GM12878 (cell line): ENCODE data around the gene TP53I11. TPM values are rescaled to one million over a fixed set of nuclear protein-coding genes. Genes with fewer than 3 reads are reported as not detected.

Experiments
- ATAC-seq: fragments of 200-7000 bp; cut with Tn5 transposase; 3 replicates; pipeline ENCODE4 v1.9.1; 2020; ENCODE audit warnings: mild to moderate bottlenecking, moderate library complexity
- BruUV-seq: library from RNA; stranded (reverse); fragments of 400-500 nt; replicated peaks from 2 replicates; lab custom pipeline; 2021; lab: Mats Ljungman, UMichigan
- CTCF ChIA-PET: fragments of 300-600 bp; sonication (Branson Sonifier 250); formaldehyde crosslinking; extraction: SDS; loops from one replicate; lab custom pipeline; 2021; ENCODE audit warnings: inconsistent platforms; lab: Yijun Ruan, JAX
- POLR2A ChIA-PET: fragments of 350-600 bp; formaldehyde crosslinking; extraction: SDS; loops from one replicate; lab custom pipeline; 2021; ENCODE audit warnings: inconsistent platforms; lab: Charles Lee
- RAD21 ChIA-PET: fragments of 300-600 bp; sonication (Branson Sonifier 250); formaldehyde crosslinking; loops from one replicate; lab custom pipeline; 2023; ENCODE audit warnings: antibody characterized with exemption; ENCODE audit not compliant: unreplicated experiment; lab: Charles Lee
- SMC1A ChIA-PET: fragments of 300-600 bp; sonication (Branson Sonifier 250); formaldehyde crosslinking; loops from one replicate; lab custom pipeline; 2023; ENCODE audit not compliant: unreplicated experiment, uncharacterized antibody; lab: Charles Lee
- DNase-seq: peaks from one replicate; pipeline ENCODE4 v3.0.0-alpha.2; 2011; ENCODE audit warnings: low read depth, low spot score
- FAIRE-seq: peaks from 3 replicates; lab custom pipeline; 2011; peaks lifted over from hg19 to GRCh38; lab: Jason Lieb, UNC
- H2AFZ ChIP-seq: 2 replicates; pipeline ENCODE4 v1.6.0; 2011; ENCODE audit warnings: low read depth, low read length, control low read depth; ENCODE audit not compliant: control insufficient read depth
- H3K27ac ChIP-seq: 2 replicates; pipeline ENCODE4 v1.5.1; 2011; ENCODE audit warnings: control low read depth; ENCODE audit not compliant: control insufficient read depth, insufficient read depth
- H3K27me3 ChIP-seq, 2 experiments: replicated peaks in 1 of 2; 2 replicates each; pipeline versions ENCODE4 v1.6.0 to v1.6.1; 2011; ENCODE audit warnings: low read length in 1 of 2; ENCODE audit not compliant: control insufficient read depth in 2 of 2, insufficient read depth in 2 of 2
- H3K36me3 ChIP-seq, 2 experiments: 2 replicates each; pipeline ENCODE4 v1.5.1; 2011; ENCODE audit warnings: low read length in 1 of 2; ENCODE audit not compliant: control insufficient read depth in 2 of 2, insufficient read depth in 2 of 2
- H3K4me1 ChIP-seq: 2 replicates; pipeline ENCODE4 v1.6.1; 2011; ENCODE audit warnings: mild to moderate bottlenecking, low read length, moderate library complexity, mixed read lengths; ENCODE audit not compliant: control insufficient read depth, insufficient read depth
- H3K4me2 ChIP-seq: 2 replicates; pipeline ENCODE4 v1.6.0; 2011; ENCODE audit warnings: control low read depth; ENCODE audit not compliant: control insufficient read depth, insufficient read depth
- H3K4me3 ChIP-seq: fragments of 200-600 bp; sonication (generic); 2 replicates; pipeline ENCODE4 v1.5.1; 2016
- H3K79me2 ChIP-seq: 2 replicates; pipeline ENCODE4 v1.6.0; 2011; ENCODE audit warnings: low read length; ENCODE audit not compliant: control insufficient read depth, insufficient read depth
- H3K9ac ChIP-seq: 2 replicates; pipeline ENCODE4 v1.8.0; 2011; ENCODE audit warnings: low read length, control low read depth, mixed read lengths; ENCODE audit not compliant: control insufficient read depth, insufficient read depth
- H3K9me3 ChIP-seq: replicated peaks from 3 replicates; pipeline ENCODE4 v1.5.1; 2011; ENCODE audit warnings: mild to moderate bottlenecking, low read length; ENCODE audit not compliant: control insufficient read depth, insufficient read depth
- H4K20me1 ChIP-seq: 2 replicates; pipeline ENCODE4 v1.6.0; 2011; ENCODE audit not compliant: control insufficient read depth, insufficient read depth
- ASH2L ChIP-seq: fragments of 300-600, 200-600 bp; sonication (generic); IDR thresholded peaks from 2 replicates; pipeline ENCODE4 v1.6.1; 2017; ENCODE audit warnings: low read depth, mild to moderate bottlenecking, borderline replicate concordance
- CREM ChIP-seq: IDR thresholded peaks from 2 replicates; pipeline ENCODE4 v1.6.1; 2014; ENCODE audit warnings: antibody characterized with exemption, low read depth
- CTCF ChIP-seq, 3 experiments: IDR thresholded peaks in 2 of 3; conservative IDR thresholded peaks in 1 of 3; 2 replicates each; pipeline ENCODE4 v1.5.1; 2011; ENCODE audit warnings: low read depth in 3 of 3, low read length in 3 of 3, mild to moderate bottlenecking in 3 of 3, control low read depth in 2 of 3, moderate library complexity in 2 of 3, inconsistent platforms in 1 of 3, mixed read lengths in 1 of 3; ENCODE audit not compliant: control insufficient read depth in 2 of 3, insufficient read depth in 1 of 3; ENCODE audit errors: extremely low read depth in 1 of 3
- RAD21 ChIP-seq: IDR thresholded peaks from 2 replicates; pipeline ENCODE4 v1.6.1; 2011; ENCODE audit warnings: mild to moderate bottlenecking, low read depth, low read length, moderate library complexity; ENCODE audit not compliant: insufficient read depth
- SMC3 ChIP-seq: IDR thresholded peaks from 2 replicates; pipeline ENCODE4 v1.6.1; 2011; ENCODE audit warnings: low read length, improper control_type of control experiment, borderline replicate concordance
- YY1 ChIP-seq: IDR thresholded peaks from 2 replicates; pipeline ENCODE4 v1.6.1; 2011; ENCODE audit warnings: low read depth, mild to moderate bottlenecking, low read length
- WGBS: methylation state at CpG from one replicate; pipeline ENCODE4 v1.1.6; 2016; ENCODE audit warnings: low lambda C conversion rate; ENCODE audit not compliant: insufficient replicate concordance, insufficient coverage; ENCODE audit errors: missing lambda C conversion rate; 5-methylcytosine and 5-hydroxymethylcytosine counted together
- in situ Hi-C: fragments of 300-500 bp; cut with MboI; formaldehyde crosslinking; loops from 9 replicates; pipeline ENCODE4 v1.14.3; 2018; ENCODE audit warnings: mixed read lengths
- intact Hi-C: fragments of 100-400 bp; cut with micrococcal nuclease; formaldehyde crosslinking; loops from one replicate; pipeline ENCODE4 v1.14.2; 2022; ENCODE audit not compliant: unreplicated experiment
- polyA plus RNA-seq, 11 experiments: library from polyadenylated mRNA; depleted of rRNA in 4 of 11; unstranded in 6 of 11; stranded (reverse) in 5 of 11; fragments of >200 nt; fragmentation: Nextera tagmentation in 4 of 11; fragmentation: Illumina TruSeq in 1 of 11; extraction: Ambion mirVana in 4 of 11; extraction: Trizol in 1 of 11; gene quantifications; 1 replicate in 1 of 11; 2 replicates in 10 of 11; pipeline versions ENCODE4 v1.2.1 to v1.2.3, GENCODE V29; 2011 to 2016; ENCODE audit warnings: inconsistent platforms in 2 of 11, missing spikeins in 2 of 11, low read depth in 1 of 11
- total RNA-seq, 4 experiments: library from RNA; depleted of rRNA in 3 of 4; stranded (reverse); fragments of >200 nt in 3 of 4; fragmentation: Illumina TruSeq in 1 of 4; extraction: Trizol in 1 of 4; gene quantifications; 2 replicates each; pipeline versions ENCODE4 v1.2.1 to v1.2.3, GENCODE V29; 2013 to 2021
- TF ChIP-seq, protein P1 (sequence below): fragments of 450-650 bp; IDR thresholded peaks from 2 replicates; pipeline ENCODE4 v1.6.1; 2016; ENCODE audit warnings: mild to moderate bottlenecking
- TF ChIP-seq, protein P2 (sequence below): fragments of 450-650 bp; conservative IDR thresholded peaks from 2 replicates; pipeline ENCODE4 v1.6.1; 2017; ENCODE audit warnings: mild to moderate bottlenecking, moderate library complexity

Gene TP53I11
- total and polyA plus RNA-seq, 10 of the 15 experiments (the other 5 are each of a cell fraction or from before 2014, with no cell fraction given), result 0.03 to 0.28 (median 0.17) TPM; not detected in 3

DNA sequence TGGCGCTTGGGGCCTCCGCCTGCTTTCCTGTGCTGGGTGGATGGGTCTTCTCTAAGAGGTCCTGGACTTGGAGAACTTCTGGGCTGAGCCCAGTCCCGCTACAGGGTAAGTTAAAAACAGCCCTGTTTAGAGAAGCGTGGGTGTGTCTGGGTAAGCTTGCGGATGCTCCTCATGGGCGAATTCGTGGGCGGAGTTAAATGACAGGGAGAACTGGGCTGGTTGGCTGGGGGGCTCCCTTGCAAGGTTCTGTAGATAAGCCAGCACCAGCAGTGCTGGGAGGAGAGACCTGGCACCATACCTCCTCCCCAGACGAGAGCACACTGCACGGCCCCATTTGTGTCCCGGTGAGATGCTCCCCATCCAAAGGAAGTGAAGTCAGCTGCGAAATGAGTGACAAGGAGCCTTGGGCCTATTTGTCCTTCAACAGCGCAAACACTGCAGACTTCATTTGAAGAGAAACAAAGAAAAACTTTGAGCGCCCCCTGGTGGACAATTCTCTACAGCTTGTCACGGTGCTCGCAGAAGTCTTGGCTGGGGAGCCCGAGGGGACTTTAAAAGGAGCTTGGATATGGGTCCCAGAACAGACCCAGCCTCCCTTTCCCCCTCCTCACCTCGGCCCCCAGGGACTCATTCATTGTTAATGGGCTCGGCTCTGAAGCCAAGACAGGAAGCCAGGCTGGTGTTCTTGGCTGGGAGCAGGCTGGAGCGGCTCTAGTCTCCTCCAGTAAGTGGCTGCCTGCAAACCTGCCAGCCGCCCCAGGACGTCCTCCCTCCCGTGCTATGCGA is 39.5 kb downstream of the TP53I11 start:
- POLR2A ChIA-PET, result no interaction called here
- Histone ChIP-seq H3K27ac (no peak overlapping the region), H4K20me1 (no peaks in the 10 kb centered on the region), H2AFZ (no peak overlapping the region), H3K4me2 (no peak overlapping the region), H3K9me3 (no peaks in the 10 kb centered on the region), H3K36me3 (no peaks in the 10 kb centered on the region), H3K79me2 (no peaks in the 10 kb centered on the region), H3K9ac (no peak overlapping the region), H3K4me1 (peaks cover 4% of the 10 kb centered on the region), H3K27me3 (no peaks in the 10 kb centered on the region; a peak in 1 of 4 replicates), H3K4me3 (no peak overlapping the region)
- CTCF ChIA-PET, result interaction anchor here (0.6 to 2.5 kb wide), 43 partner anchors 9 to 801 kb away, joined by 3 to 21 read pairs (median 4); no protein-coding TSS in a partner anchor
- in situ Hi-C loops (loop anchor here (5.0 to 10.0 kb wide), 2 partner anchors 186 to 354 kb away; partner anchors contain the start of gene TSPAN18), intact Hi-C loops (loop anchor here (1.0 to 10.0 kb wide), 6 partner anchors 127 to 626 kb away; no protein-coding TSS in a partner anchor)
- 9% methylated on average over 24 of the region's 24 CpGs for WGBS
- RAD21 ChIA-PET, result interaction anchor here (0.6 to 1.8 kb wide), 23 partner anchors 10 to 861 kb away, joined by 3 to 9 read pairs (median 4); no protein-coding TSS in a partner anchor
- no TSS peak for BruUV-seq
- FAIRE-seq, result peak; percentile 76
- DNase-seq, result no peak
- TF ChIP-seq, protein P1, sequence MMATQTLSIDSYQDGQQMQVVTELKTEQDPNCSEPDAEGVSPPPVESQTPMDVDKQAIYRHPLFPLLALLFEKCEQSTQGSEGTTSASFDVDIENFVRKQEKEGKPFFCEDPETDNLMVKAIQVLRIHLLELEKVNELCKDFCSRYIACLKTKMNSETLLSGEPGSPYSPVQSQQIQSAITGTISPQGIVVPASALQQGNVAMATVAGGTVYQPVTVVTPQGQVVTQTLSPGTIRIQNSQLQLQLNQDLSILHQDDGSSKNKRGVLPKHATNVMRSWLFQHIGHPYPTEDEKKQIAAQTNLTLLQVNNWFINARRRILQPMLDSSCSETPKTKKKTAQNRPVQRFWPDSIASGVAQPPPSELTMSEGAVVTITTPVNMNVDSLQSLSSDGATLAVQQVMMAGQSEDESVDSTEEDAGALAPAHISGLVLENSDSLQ, result peak; percentile 71
- TF ChIP-seq CREM (0 out of 2 replicates have a peak, but pooled peaks have one; percentile 10), ASH2L (no peak), RAD21 (peak; percentile 83), CTCF (IDR thresholded peaks at IDR 0.05 in 2 of 3, conservative IDR thresholded peaks at IDR 0.05 in 1 of 3; ENCODE audit: control insufficient read depth in 2 of 3, extremely low read depth in 1 of 3, insufficient read depth in 1 of 3, low read depth in 3 of 3, low read length in 3 of 3) (peak; percentile 68 to 77 (median 76)), YY1 (0 out of 2 replicates have a peak, but pooled peaks have one; percentile 21), SMC3 (peak; percentile 76; the same call in 1 of the 2 replicates)
- TF ChIP-seq, protein P2, sequence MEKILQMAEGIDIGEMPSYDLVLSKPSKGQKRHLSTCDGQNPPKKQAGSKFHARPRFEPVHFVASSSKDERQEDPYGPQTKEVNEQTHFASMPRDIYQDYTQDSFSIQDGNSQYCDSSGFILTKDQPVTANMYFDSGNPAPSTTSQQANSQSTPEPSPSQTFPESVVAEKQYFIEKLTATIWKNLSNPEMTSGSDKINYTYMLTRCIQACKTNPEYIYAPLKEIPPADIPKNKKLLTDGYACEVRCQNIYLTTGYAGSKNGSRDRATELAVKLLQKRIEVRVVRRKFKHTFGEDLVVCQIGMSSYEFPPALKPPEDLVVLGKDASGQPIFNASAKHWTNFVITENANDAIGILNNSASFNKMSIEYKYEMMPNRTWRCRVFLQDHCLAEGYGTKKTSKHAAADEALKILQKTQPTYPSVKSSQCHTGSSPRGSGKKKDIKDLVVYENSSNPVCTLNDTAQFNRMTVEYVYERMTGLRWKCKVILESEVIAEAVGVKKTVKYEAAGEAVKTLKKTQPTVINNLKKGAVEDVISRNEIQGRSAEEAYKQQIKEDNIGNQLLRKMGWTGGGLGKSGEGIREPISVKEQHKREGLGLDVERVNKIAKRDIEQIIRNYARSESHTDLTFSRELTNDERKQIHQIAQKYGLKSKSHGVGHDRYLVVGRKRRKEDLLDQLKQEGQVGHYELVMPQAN, result no peak
- SMC1A ChIA-PET, result interaction anchor here (0.7 to 1.7 kb wide), 18 partner anchors 9 to 356 kb away, joined by 3 to 10 read pairs (median 4); no protein-coding TSS in a partner anchor
- peak; percentile 95 for ATAC-seq
